Natural killer cell (primary cell): ENCODE results near the gene MAPKAPK2. TPM values are rescaled to one million over a fixed set of nuclear protein-coding genes. Genes with fewer than 3 reads are reported as not detected.

Experiments used
- ATAC-seq, 3 donors: fragments of 150-1000 bp in 2 of 3; fragments of 200-7000 bp in 1 of 3; cut with Tn5 transposase; 1 replicate in 1 of 3; 2 replicates in 2 of 3; pipeline ENCODE4 v1.10.0; 2021; ENCODE audit warnings: mild to moderate bottlenecking in 2 of 3, moderate library complexity in 2 of 3
- DNase-seq, 2 donors: peaks; one replicate each; pipeline versions ENCODE4 v3.0.0 to v3.0.0-alpha.2; 2013 to 2021; ENCODE audit warnings: mixed read lengths in 1 of 2
- H3K27ac ChIP-seq: one replicate; pipeline ENCODE4 v1.5.1; 2013; ENCODE audit warnings: mild to moderate bottlenecking, low read length
- H3K27me3 ChIP-seq: one replicate; pipeline ENCODE4 v1.6.1; 2013; ENCODE audit warnings: low read length; ENCODE audit not compliant: control insufficient read depth, insufficient read depth
- H3K36me3 ChIP-seq: one replicate; pipeline ENCODE4 v1.6.1; 2013; ENCODE audit warnings: low read length; ENCODE audit not compliant: control insufficient read depth, insufficient read depth
- H3K4me1 ChIP-seq: one replicate; pipeline ENCODE4 v1.6.1; 2013; ENCODE audit warnings: low read length; ENCODE audit not compliant: control insufficient read depth, insufficient read depth
- H3K4me3 ChIP-seq: one replicate; pipeline ENCODE4 v1.5.1; 2013; ENCODE audit warnings: low read length
- H3K9me3 ChIP-seq: one replicate; pipeline ENCODE4 v1.6.1; 2013; ENCODE audit warnings: low read length; ENCODE audit not compliant: control insufficient read depth, insufficient read depth
- H3K27ac Mint-ChIP-seq, 2 donors: one replicate each; pipeline ENCODE4 v1.8.0; 2022; ENCODE audit warnings: mild to moderate bottlenecking in 2 of 2, mixed read lengths in 2 of 2, moderate library complexity in 1 of 2
- H3K27me3 Mint-ChIP-seq, 2 donors: one replicate each; pipeline ENCODE4 v1.8.0; 2022; ENCODE audit warnings: low read depth in 2 of 2, mixed read lengths in 2 of 2
- H3K36me3 Mint-ChIP-seq: one replicate; pipeline ENCODE4 v1.8.0; 2022; ENCODE audit warnings: mixed read lengths
- H3K4me1 Mint-ChIP-seq, 2 donors: one replicate each; pipeline ENCODE4 v1.8.0; 2022; ENCODE audit warnings: mixed read lengths in 2 of 2
- H3K4me3 Mint-ChIP-seq: one replicate; pipeline ENCODE4 v1.8.0; 2022; ENCODE audit warnings: mild to moderate bottlenecking, moderate library complexity, mixed read lengths
- H3K9me3 Mint-ChIP-seq, 2 donors: one replicate each; pipeline ENCODE4 v1.8.0; 2022; ENCODE audit warnings: mixed read lengths in 2 of 2
- WGBS: methylation state at CpG from one replicate; pipeline ENCODE4 v1.1.7; 2013; ENCODE audit warnings: missing lambda C conversion rate; ENCODE audit not compliant: insufficient coverage; 5-methylcytosine and 5-hydroxymethylcytosine counted together
- intact Hi-C: fragments of 100-400 bp; cut with micrococcal nuclease; formaldehyde crosslinking; loops from one replicate; pipeline ENCODE4 v1.14.2; 2022
- total RNA-seq, 4 donors: library from RNA; stranded (reverse); fragments of 120-200 nt in 1 of 4; gene quantifications; one replicate each; pipeline versions ENCODE4 v1.2.3 to v1.2.4, GENCODE V29; 2013 to 2022
- TF ChIP-seq, protein P1 (sequence below): fragments of 200-600 bp; IDR thresholded peaks from one replicate; pipeline ENCODE4 v1.8.0; 2022; ENCODE audit warnings: antibody characterized with exemption

MAPKAPK2 gene
- total RNA-seq, 3 donors from 2014 or later (not counting 1 experiment from before 2014, with no cell fraction given), result 137 to 197 (median 178) TPM

DNA sequence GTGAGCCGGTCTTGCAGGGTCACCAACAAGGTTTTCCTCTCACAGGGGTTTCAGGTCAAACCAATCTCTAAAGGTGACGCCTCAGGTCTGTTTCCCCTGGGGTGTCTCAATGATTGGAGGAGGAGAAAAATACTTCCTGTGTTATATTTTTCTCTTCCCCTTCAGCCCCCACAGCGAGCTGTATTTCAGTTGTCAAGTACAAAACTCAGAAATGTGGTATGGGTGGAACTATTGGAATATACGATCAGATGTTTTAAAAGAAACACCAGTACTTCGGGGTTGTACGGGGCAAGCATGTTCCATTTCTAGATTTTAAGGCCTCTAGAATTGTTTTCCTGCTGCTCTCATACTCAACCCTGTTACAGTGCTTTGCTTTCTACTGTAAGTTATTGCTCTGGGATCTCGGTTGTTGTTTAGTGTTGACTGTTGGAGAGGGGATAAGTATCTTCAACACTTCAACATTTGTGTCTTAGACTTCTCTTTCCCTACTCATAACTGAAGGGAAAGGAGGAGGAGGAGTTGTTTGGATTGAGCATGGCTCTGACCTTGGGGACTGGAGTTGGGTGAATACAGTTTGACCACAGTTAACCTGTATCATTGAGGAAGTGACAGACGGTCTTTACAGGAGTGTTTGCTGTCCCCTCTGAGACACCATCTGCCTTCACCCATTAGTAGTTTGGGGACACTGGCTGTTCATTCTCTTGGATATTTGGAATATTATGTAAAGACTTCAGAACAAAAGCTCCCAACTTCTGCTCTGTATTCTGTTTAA is 2.0 kb downstream of the MAPKAPK2 start:
- Histone ChIP-seq H3K4me1 (peaks cover 62% of the 10 kb centered on the region), H3K4me3 (peak overlapping the region; percentile 92), H3K36me3 (no peaks in the 10 kb centered on the region), H3K9me3 (no peaks in the 10 kb centered on the region), H3K27ac (peak overlapping the region; percentile 83), H3K27me3 (no peaks in the 10 kb centered on the region)
- peak overlapping the region; percentile 98 for H3K4me3 Mint-ChIP-seq
- DNase-seq (peak in 1 of 2 donors; percentile 65), ATAC-seq (peak; percentile 39 to 58 (median 58))
- H3K4me1 Mint-ChIP-seq, result peaks cover 54 to 65% of the 10 kb centered on the region in 2 donors
- TF ChIP-seq, protein P1, sequence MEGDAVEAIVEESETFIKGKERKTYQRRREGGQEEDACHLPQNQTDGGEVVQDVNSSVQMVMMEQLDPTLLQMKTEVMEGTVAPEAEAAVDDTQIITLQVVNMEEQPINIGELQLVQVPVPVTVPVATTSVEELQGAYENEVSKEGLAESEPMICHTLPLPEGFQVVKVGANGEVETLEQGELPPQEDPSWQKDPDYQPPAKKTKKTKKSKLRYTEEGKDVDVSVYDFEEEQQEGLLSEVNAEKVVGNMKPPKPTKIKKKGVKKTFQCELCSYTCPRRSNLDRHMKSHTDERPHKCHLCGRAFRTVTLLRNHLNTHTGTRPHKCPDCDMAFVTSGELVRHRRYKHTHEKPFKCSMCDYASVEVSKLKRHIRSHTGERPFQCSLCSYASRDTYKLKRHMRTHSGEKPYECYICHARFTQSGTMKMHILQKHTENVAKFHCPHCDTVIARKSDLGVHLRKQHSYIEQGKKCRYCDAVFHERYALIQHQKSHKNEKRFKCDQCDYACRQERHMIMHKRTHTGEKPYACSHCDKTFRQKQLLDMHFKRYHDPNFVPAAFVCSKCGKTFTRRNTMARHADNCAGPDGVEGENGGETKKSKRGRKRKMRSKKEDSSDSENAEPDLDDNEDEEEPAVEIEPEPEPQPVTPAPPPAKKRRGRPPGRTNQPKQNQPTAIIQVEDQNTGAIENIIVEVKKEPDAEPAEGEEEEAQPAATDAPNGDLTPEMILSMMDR, result no peak
- H3K36me3 Mint-ChIP-seq, result no peaks in the 10 kb centered on the region
- peak overlapping the region; percentile 96 for H3K27ac Mint-ChIP-seq
- H3K9me3 Mint-ChIP-seq, result no peaks in the 10 kb centered on the region
- H3K27me3 Mint-ChIP-seq, result no peaks in the 10 kb centered on the region
- 0% methylated on average over 4 of the region's 8 CpGs for WGBS
- intact Hi-C loops, result loop anchor here (2.0 to 5.0 kb wide), 2 partner anchors 16 to 41 kb away; no protein-coding TSS in a partner anchor

DNA sequence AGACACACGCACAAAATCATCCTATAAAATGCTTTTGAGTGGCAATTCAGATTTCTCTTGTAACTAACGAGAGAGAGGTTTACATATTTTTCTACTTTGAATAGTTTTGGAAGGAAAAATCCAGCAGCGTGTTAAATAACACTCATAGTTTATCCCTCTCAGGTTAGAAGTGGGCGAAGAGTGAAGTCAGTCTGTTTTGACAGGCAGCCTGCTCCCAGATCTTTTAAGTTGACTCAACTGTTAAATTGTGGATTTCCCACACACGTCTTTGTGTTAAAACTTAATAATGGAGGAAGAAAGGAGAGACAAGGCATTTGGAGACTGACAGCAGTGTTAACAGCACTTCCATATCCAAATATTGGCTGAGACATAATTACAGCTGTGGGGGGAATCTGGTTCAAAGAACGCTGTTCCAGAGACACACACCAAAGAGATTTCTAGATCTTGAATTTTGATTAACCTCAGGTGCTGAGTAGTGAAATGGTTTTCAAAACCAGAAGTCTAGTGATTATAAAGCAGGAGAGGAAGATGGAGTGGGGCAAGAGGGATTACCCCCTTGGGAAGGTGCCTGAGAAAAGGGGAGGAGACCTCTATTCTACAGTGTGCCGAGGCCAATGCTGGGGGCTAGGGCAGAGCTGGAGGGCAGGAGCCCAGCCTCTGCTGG is 2.7 kb downstream of the MAPKAPK2 start:
- H3K27ac ChIP-seq, result peak overlapping the region; percentile 83
- H3K4me1 ChIP-seq, result peaks cover 68% of the 10 kb centered on the region
- TF ChIP-seq, protein P1, result no peak

DNA sequence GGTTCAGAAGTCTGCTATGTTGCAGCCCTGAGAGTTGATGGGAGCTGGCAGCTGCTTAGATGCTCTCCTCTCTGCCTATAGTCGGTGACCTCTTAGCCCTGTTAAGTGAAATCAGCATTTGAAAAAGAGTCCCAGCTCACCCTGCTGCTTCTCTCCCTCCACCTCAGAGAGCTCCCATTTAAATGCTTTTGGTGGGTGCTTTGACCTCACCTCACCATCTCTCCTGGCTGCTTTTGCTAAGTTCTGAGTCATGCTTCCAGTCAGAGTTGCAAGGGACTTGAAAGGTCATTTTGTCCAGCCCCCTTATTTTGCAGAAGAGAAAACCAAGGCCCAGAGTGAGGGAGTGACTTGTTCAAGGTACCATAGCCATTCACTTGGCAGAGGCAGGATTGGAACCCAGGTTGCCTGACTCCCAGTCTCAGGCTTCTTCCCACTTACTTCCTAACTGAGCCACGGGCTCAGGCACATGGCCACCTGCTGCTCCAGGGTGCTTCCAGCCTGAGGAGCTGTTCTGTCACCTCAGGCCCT is 3.3 kb downstream of the MAPKAPK2 start:
- no peaks in the 10 kb centered on the region for H3K27me3 ChIP-seq
- H3K36me3 Mint-ChIP-seq, result no peaks in the 10 kb centered on the region
- TF ChIP-seq, protein P1, result no peak
- no peak overlapping the region for H3K27ac ChIP-seq
- peaks cover 68% of the 10 kb centered on the region for H3K4me1 ChIP-seq
- intact Hi-C loops, result loop anchor here (2.0 to 5.0 kb wide), 2 partner anchors 15 to 39 kb away; no protein-coding TSS in a partner anchor
- H3K4me3 Mint-ChIP-seq, result peak overlapping the region; percentile 45
- peak overlapping the region; percentile 96 for H3K27ac Mint-ChIP-seq
- H3K9me3 ChIP-seq, result no peaks in the 10 kb centered on the region
- H3K4me3 ChIP-seq, result no peak overlapping the region
- no peak for DNase-seq
- no peak for ATAC-seq
- H3K9me3 Mint-ChIP-seq, result no peaks in the 10 kb centered on the region
- no peaks in the 10 kb centered on the region for H3K27me3 Mint-ChIP-seq
- no peaks in the 10 kb centered on the region for H3K36me3 ChIP-seq
- WGBS, result 71% methylated on average over 2 of the region's 2 CpGs
- peaks cover 67 to 78% of the 10 kb centered on the region in 2 donors for H3K4me1 Mint-ChIP-seq

More for the DNA sequence above, 2.7 kb downstream of the MAPKAPK2 start:
- no peaks in the 10 kb centered on the region for H3K27me3 Mint-ChIP-seq
- H3K27me3 ChIP-seq, result no peaks in the 10 kb centered on the region
- no peaks in the 10 kb centered on the region for H3K36me3 ChIP-seq
- H3K4me1 Mint-ChIP-seq, result peaks cover 61 to 72% of the 10 kb centered on the region in 2 donors
- H3K9me3 Mint-ChIP-seq, result no peaks in the 10 kb centered on the region
- no peaks in the 10 kb centered on the region for H3K36me3 Mint-ChIP-seq
- H3K4me3 Mint-ChIP-seq, result peak overlapping the region; percentile 98
- no peaks in the 10 kb centered on the region for H3K9me3 ChIP-seq
- ATAC-seq, result no peak
- intact Hi-C loops, result loop anchor here (2.0 to 5.0 kb wide), 2 partner anchors 15 to 40 kb away; no protein-coding TSS in a partner anchor
- no peak overlapping the region for H3K4me3 ChIP-seq
- 81% methylated on average over 5 of the region's 7 CpGs for WGBS
- peak overlapping the region; percentile 96 for H3K27ac Mint-ChIP-seq
- DNase-seq, result no peak
